HG03025 (cell line): Measurements from ENCODE around the gene SLC22A23.

ENCODE experiments used
- ATAC-seq: cut with Tn5 transposase; IDR thresholded peaks from one replicate; pipeline ENCODE4 v1.9.1; 2021; ENCODE audit warnings: mild to moderate bottlenecking, moderate library complexity; ENCODE audit not compliant: unreplicated experiment, low FRiP score

Gene SLC22A23

DNA sequence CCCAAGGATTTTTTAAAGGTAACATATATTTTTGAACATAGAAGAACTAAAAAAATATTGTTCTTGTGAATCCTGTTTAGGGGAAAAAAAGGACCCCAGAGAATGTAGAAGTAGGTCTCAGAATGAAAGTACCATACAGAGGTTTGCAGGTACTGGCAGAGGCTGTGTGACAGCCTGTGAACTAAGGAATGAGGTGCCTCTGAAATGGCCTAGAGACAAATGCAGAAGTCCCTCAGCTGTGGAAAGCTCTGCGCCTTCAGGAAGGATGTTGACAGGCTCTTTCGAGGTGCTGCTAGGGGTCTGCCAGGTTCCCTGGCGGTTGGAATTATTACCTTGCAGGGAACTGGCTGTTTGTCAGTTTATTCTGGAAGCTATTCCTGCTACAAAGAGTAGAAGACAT lies 220.8 kb downstream of the SLC22A23 start:
- no peak for ATAC-seq

DNA sequence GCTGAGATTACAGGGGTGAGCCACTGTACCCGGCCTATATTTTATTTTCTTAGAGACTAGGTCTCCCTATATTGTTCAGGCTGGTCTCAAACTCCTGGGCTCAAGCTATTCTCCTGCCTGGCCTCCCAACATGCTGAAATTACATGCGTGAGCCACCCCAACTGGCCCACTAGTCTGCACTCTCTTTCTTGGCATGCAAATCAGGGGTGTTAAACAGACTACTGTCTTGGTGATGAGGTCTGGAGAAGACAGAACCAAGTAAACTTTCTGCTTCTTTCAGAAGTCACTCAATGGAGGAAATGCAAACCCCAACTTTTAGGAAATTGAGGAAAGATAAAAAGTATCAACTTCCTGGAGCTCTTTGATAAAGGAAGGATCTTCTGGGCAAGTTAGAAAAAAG lies 221.4 kb downstream of the SLC22A23 start:
- no peak for ATAC-seq

DNA sequence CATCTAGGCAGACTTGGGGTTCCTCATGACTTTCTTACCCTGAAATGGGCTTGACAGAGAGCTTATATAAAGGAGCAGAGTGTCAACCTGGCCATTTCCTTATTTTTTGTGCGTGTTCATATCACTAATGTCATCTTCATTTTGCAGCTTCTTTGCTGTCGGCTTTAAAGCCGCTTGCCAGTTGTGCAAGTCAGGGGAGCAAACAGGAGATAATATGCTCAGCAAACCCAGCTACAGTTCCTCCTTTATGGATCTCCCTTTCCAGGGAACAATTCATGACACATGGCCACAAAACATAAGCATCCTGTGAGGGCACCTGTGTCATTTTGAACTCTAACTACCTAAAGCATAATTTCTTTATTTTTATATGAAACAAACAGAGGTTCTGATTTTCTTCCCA lies 222.9 kb downstream of the SLC22A23 start:
- no peak for ATAC-seq

DNA sequence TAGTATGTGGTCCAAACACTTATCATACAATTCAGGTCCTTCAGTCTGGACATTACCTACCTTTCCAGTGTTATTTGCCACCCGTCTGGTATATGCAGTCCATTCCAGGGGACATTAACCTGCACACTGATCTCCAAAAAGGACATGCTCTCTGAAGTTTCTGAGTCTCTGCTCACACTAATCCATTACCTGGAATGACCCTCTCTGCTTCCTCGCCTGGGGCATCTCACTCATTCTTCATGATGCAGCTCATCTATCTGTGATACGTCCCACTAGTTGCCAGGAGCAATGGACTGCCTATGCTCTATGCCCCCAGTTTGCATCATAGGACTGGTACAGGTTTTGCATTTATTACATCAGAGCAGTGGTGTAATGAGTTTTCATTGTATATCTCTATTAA lies 223.5 kb downstream of the SLC22A23 start:
- ATAC-seq = no peak

DNA sequence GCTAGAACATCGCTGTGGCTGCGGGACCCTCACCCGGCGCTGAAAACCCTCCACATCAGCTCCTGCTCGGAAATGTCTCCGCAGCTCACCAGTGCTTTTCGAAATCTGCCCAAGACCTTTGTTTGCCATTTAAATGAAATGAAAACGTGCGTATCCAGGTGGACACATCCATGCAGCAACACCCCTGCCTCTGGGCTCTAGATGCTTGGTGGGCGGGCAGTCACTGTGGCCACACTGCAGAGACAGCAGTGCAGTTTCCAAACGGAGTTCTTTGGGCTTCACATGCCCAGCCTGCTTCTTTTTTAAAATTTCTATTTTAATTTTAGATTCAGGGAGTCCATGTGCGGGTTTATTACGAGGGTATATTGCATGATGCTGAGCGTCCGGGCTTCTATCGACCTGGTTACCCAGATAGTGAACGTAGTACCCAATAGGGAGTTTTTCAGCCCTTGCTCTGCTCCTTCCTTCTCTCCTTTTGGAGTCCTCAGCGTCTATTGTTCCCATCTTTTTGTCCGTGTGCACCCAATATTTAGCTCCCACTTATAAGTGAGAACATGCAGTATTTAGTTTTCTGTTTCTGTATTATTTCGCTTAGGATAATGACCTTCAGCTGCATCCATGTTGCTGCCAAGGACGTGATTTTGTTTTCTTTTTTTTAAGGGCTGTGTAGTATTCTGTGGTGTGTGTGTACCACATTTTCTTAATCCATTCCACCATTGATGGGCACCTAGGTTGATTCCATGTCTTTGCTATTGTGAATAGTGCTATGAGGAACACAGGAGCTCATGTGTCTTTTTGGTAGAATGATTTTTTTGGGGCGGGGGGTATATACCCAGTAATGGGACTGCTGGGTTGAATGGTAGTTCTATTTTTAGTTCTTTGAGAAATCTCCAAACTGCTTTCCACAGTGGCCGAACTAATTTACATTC lies 224.6 kb downstream of the SLC22A23 start:
- ATAC-seq = no peak

DNA sequence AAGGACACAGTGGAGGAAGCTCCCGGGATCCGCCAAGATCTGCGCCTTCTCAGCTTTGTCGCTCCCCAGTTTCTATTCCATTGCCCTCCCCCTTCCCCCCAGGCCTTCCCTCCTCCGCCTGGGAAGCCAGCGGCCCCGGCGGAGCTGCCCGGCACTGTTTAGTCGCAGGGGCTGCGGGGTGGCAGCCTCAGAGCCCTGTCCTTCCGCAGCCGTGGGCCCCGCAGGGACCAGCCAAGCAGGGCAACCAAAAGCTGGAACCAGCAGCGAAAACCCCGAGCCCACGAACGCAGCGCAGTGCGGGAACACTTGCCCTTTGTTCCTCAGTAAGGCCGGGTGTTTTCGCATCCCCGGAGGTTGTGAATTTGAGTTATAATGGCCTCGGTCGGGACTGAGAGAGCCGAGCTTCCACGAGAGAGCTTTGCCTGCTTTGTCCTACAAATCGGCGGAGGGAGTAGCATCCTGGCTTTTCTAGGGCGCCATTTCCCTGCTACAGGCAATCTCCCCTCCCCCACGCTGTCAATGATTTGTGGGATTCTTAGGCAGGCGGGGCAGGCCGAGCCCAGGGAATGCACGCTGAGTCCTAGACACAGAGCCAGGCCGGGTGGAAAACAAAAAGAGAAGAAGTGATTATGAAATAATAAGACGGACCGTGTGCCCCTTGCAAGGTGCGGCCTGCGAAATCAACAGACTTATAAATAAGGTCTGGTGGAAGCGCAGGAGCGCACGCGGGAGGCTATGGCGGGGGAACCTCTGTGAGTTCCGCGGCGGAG lies 225.4 kb downstream of the SLC22A23 start:
- no peak for ATAC-seq

DNA sequence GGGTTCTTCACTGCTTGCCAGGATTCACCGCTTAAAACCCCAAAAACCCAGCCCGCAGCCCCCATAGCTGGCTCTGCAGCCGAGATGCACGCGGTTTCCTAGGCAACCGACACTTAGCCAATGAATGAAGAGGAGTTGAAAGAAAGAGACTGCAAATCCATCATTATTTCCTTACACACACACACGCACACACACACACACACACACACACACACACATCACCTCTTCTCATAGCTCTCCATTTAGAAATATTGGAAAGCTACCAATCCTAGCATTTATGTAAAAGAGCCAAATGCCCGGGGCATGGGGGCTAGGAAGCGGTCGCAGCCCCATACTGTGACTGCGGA lies 226.0 kb downstream of the SLC22A23 start:
- ATAC-seq = no peak

DNA sequence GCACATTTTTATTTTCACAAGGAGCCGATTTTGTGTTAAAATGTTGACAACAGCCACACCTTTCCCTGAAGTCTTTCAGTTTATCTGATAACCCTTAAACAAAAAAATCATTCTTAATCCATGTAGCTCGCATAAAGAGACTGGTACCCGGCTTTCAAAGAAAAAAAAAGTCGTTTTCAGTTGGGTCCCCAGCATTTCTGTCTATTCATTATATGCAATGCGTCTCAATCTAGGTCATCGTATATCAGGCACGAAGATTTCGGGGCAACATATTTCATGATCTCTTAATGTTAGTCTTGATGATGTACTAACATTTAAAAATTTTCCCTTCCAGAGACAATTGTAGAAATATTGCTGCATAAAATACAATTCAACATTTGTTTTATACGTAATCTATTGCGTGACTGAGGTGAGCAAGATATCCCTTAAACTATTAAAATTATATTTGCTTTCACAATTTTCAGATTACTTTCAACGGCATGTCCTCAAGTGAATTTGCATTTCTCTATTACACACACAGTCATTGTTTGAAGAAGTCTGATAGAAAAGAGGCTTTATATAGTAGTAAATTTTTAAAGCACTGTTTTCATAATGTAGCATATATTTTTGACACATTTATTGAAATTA lies 226.5 kb downstream of the SLC22A23 start:
- no peak for ATAC-seq

DNA sequence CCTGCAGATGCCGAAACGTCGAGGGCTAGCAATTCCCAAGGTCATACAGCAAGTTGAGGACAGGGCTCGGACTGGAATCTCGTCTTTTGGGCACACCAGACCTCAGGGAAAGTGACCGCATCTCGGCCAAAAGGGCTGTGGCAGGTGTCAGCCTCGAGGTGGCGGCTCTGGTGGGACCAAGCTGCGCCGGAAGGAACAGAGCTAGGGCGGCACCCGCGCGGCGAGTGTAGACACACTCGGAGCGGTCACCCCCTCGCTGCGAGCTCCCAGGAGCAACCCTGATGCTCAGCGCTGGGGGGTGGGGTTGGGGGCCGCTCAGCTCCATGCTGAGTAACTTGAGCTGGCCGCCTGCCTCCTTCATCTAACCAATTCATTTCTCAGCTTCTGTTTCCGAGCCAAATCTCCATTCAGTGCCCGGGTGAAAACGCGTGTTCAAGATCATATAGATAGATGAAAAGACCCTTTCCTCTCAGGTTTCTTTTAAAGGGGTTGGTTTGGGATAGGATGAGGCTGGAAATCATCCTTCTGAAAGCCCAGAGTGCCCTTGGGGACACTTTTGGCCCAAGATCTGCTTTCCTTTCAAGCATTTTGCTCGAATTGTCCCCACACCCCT lies 227.2 kb downstream of the SLC22A23 start:
- no peak for ATAC-seq

DNA sequence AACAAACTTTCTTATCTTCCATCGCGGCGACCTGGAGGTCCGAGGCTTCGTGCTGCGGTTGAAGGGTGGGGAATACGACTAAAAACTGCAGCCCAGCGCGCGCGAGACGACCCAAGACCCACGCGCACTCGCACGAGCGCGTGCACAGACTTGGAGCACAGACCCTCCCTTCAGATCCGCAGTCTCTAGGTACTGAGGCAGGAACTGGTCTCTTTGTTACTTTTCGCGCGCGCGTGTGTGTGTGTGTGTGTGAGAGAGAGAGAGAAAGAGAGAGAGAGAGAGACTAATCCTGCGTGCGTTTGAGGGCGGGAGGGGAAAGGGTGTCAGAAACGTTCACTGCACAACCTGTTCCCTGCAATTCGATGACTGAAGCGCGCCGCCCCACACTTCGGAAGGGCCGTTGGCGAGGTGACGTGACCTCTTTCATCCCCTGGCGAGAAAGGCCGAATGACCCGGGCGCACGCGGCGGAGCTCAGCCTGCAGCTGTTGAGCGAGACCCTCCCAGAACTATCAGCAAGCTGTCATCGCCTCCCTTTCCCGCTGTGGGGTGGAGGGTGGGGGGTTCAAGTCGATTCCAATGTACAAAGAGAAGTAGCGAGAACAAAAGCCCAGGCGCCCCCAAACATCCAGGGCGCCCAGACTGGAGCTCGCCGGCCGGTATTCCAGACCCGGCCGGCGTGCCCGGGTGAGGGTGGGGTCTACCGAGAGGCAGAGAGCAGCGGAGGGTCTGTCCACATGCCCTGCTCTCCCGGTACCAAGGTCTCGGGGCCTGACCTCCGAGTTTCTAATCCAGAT lies 227.9 kb downstream of the SLC22A23 start:
- ATAC-seq = no peak

DNA sequence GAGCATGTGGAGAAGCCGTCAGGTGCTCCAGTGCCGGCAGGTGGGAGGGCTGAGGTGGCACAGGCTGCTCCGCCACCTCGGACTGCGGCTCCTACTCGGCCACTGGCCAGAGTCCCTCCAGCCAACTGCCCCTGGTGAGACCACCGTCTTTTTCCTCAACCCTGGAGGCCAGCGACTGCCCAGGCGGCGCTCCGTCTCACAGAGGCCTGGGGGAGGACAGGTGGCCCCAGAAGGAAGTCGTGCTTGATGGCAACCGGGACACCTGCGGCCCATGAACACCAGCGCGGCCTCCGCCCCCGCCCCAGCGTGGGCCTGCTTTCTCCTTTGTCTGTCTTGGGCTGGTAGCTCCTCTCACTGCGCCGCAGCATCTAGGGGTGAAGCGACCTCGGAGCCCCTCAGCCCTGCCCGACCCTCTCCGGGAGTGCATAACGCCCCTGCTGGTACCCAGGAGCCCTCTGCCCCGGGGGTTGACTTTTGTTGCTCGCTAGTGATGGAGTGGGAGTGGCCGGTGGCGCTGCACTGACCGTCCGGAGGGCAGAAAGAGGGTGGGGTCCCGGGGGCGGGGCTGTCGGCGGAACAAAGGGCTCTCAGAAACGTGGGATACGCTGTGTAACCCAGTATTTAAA lies 228.7 kb downstream of the SLC22A23 start:
- ATAC-seq = no peak

DNA sequence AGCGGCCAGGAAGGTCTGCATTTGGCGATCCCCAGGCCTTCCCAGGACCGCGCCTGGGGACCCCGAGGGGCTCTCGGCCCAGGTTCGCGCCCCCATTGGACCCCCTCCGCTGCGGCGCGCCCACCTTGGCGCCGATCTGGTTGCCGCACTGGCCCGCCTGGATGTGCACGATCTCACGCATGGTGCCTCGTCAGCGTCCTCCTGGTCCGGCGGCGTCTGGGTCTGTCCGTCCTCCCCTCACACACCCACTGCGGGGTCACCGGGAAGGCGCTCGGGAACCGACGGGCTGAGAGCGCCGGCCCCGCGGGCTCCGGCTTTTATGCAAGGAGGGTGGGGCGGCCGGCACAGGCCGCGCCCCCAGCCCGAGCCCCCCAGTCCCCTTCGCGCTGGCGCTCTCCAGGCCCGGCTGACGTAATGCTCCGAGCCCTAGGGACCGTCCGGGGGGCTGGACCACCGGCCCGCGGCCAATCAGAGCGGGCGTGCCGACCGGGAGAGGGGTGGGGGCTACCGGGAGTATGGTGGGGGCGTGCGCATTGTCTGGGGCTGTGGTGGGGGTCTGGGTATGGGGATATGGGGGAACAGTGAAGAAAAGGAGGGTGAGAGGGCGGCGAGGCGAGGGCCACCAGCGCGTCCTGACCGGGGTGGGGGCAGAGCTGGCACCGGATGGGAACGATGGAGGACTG lies 229.3 kb downstream of the SLC22A23 start, which contains the start of gene TUBB2B:
TUBB2B (minus strand) TSS at position 291 of the 683 bp plus-strand sequence; CDS start at position 181, 110 bp downstream.
- ATAC-seq = no peak

DNA sequence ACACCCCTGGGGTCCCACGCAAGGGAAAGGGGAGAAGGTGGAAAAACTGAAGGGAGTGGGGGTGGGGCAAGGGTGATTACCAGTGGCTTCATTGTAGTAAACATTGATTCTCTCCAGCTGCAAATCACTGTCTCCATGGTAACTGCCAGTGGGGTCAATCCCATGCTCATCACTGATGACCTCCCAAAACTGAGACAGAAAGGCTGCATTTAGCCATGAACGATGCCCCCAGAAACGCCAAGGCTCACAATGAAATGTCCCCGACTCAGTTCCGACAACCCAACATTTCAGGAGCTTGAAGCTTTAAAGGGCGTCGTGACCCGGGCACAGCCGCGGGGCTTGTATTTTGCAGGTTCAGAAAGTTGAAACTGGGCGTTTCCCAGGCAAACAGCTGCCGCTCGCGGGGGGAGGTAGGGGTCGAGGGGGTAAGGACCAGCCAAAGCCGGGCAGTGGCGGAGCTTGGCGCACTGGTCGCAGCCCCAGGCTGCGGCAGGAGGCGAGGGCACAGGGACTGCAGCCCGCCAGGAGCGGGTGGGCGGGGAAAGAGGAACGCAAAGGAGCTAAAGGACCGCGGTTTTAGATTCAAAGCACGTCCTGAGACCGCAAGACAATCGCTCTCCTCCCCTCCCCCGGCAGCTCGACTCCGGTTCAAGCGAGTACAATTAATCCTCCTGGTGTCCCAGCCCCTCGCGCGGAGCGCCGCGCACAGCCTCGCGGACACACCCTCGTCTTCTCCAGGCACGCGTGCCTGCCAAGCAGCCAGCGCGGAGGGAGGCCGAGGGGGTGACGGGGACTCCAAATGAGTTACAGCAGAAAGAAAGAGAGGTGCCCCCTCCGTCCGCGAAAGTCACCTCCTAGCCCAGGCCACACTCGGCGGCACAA lies 230.1 kb downstream of the SLC22A23 start:
- no peak for ATAC-seq

DNA sequence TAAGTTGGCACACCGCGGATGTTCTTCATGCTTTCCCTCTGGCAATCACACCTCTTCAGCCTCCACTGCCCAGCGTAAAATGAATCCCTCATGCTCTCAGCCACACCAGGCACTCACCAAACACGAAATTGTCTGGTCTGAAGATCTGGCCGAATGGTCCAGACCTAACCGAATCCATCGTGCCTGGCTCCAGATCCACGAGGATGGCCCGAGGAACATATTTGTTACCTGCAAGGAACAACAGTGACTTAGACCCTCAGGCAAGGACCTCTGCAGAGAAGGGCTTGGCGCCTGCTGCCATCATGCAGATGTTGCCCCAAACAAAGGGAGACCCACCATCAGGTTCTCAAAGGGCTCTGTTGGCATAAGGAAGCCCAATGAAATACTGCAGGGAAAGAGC lies 230.8 kb downstream of the SLC22A23 start:
- ATAC-seq = no peak

DNA sequence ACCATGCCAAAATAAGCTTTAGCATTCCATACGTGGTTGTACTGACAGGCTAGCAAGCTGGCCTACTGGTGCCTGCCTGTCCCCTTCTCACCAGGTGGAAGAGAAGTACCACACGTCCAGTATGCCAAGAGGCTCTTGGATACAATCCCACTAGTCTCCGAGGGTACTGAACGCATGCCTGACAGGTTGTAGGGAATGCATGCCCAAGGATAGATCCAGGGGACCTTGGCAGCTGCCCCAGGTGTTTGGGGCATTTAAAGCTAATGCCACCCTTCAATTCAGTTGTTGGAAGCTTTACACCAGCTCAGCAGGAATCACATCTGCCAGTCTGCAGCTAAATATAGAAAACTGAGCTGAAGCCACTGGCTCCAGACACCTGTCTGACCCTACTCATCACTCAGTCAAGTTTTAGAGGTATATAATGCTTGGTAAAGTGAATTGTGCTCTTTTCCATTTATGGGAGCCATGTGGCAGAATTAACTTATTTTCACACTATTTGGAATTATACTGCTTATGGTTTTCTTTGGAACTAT lies 234.3 kb downstream of the SLC22A23 start:
- no peak for ATAC-seq

DNA sequence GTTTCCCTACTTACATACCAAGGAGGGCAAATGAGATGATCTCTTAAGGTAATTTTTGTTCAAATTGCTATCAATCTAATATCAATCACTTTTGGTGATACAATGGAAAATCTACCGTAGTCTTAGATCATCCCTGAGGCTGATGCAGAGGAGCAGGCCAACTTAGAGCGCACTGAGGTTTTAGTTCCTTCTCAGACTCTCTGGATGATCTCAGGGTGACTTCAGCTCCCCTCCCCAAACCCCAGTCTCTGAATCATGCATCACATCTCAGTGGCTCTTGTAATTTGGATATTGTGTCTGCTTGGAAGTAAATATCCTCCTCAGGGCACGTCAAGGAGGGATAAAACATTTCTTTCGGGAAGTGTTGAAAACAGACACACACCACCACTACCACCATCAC lies 235.3 kb downstream of the SLC22A23 start:
- no peak for ATAC-seq

DNA sequence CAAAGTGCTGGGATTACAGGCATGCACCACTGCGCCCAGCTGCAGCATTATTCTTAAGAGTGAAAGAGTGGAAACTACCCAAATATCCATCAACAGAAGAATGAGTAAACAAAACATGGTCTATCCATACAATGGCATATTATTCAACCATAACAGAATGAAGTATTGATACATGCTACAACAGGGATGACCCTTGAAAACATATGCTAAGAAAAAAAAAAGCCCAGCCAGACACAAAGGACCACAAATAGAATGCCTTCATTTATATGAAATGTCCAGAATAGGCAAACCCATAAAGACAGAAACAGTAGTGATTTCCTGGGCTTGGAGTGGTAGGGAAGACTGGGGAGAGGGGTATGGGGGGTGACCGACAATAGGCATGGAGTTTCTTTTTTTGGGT lies 236.5 kb downstream of the SLC22A23 start:
- no peak for ATAC-seq
